Tibial artery (tissue), 4 donors: ENCODE data around the gene PRRX2.

Source experiments
- DNase-seq, 2 donors: peaks; one replicate each; pipeline ENCODE4 v3.0.0-alpha.2; 2019
- H3K27ac ChIP-seq, 2 donors: fragments of 200-600 bp; sonication (generic) in 1 of 2; 1 replicate in 1 of 2; 2 replicates in 1 of 2; pipeline ENCODE4 v1.5.1; 2018 to 2019; ENCODE audit warnings: mild to moderate bottlenecking in 1 of 2
- H3K27me3 ChIP-seq, 2 donors: fragments of 200-600 bp; sonication (generic) in 1 of 2; one replicate each; pipeline versions ENCODE4 v1.5.1 to v1.6.0; 2016 to 2019
- H3K36me3 ChIP-seq, 3 donors: fragments of 200-600 bp; sonication (generic) in 2 of 3; one replicate each; pipeline ENCODE4 v1.5.1; 2016 to 2019; ENCODE audit warnings: mild to moderate bottlenecking in 2 of 3
- H3K4me1 ChIP-seq, 4 donors: fragments of 200-600 bp; sonication (generic) in 2 of 4; 1 replicate in 3 of 4; 2 replicates in 1 of 4; pipeline ENCODE4 v1.5.1; 2016 to 2019
- H3K4me3 ChIP-seq, 2 donors: fragments of 200-600 bp; sonication (generic) in 1 of 2; 1 replicate in 1 of 2; 2 replicates in 1 of 2; pipeline ENCODE4 v1.5.1; 2018 to 2019; ENCODE audit warnings: mild to moderate bottlenecking in 2 of 2
- H3K9me3 ChIP-seq, 3 donors: fragments of 200-600 bp; sonication (generic) in 1 of 3; one replicate each; pipeline ENCODE4 v1.5.1; 2016 to 2019
- intact Hi-C: fragments of 100-400 bp; cut with DNase I; formaldehyde crosslinking; loops from one replicate; pipeline ENCODE4 v1.15.0; 2023; ENCODE audit warnings: low total_unique reads
- TF ChIP-seq, protein P1 (sequence below), 2 experiments: fragments of 200-600 bp in 1 of 2; fragments of 450-650 bp in 1 of 2; IDR thresholded peaks; one replicate each; pipeline ENCODE4 v1.5.1; 2017 to 2019; ENCODE audit warnings: antibody characterized with exemption in 2 of 2, mild to moderate bottlenecking in 1 of 2, moderate library complexity in 1 of 2

Gene PRRX2

GRCh38 chr9:129646654-129647053 is 18.8 kb upstream of the PRRX2 start:
- Histone ChIP-seq H3K27me3 (no peaks in the 10 kb centered on the region), H3K4me3 (no peak overlapping the region), H3K27ac (no peak overlapping the region), H3K9me3 (no peaks in the 10 kb centered on the region), H3K36me3 (no peaks in the 10 kb centered on the region), H3K4me1 (peaks cover 0 to 39% (median 23%) of the 10 kb centered on the region in 4 donors)
- intact Hi-C loops: no loop called here
- TF ChIP-seq, protein P1, sequence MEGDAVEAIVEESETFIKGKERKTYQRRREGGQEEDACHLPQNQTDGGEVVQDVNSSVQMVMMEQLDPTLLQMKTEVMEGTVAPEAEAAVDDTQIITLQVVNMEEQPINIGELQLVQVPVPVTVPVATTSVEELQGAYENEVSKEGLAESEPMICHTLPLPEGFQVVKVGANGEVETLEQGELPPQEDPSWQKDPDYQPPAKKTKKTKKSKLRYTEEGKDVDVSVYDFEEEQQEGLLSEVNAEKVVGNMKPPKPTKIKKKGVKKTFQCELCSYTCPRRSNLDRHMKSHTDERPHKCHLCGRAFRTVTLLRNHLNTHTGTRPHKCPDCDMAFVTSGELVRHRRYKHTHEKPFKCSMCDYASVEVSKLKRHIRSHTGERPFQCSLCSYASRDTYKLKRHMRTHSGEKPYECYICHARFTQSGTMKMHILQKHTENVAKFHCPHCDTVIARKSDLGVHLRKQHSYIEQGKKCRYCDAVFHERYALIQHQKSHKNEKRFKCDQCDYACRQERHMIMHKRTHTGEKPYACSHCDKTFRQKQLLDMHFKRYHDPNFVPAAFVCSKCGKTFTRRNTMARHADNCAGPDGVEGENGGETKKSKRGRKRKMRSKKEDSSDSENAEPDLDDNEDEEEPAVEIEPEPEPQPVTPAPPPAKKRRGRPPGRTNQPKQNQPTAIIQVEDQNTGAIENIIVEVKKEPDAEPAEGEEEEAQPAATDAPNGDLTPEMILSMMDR (IDR thresholded peaks at IDR 0.05): no peak
- DNase-seq: no peak

GRCh38 chr9:129647635-129648034 is 17.8 kb upstream of the PRRX2 start:
- DNase-seq: no peak
- Histone ChIP-seq H3K4me3 (no peak overlapping the region), H3K36me3 (no peaks in the 10 kb centered on the region), H3K27ac (peak overlapping the region in 1 of 2 donors; percentile 78), H3K27me3 (no peaks in the 10 kb centered on the region), H3K4me1 (peaks cover 0 to 35% (median 20%) of the 10 kb centered on the region in 4 donors), H3K9me3 (no peaks in the 10 kb centered on the region)
- TF ChIP-seq, protein P1 (IDR thresholded peaks at IDR 0.05): no peak
- intact Hi-C loops: no loop called here

- TF ChIP-seq, protein P1 (IDR thresholded peaks at IDR 0.05): no peak
- Histone ChIP-seq H3K27me3 (no peaks in the 10 kb centered on the region), H3K4me3 (no peak overlapping the region), H3K4me1 (peaks cover 0 to 32% (median 19%) of the 10 kb centered on the region in 4 donors), H3K9me3 (no peaks in the 10 kb centered on the region), H3K27ac (peak overlapping the region; percentile 66 to 78), H3K36me3 (no peaks in the 10 kb centered on the region)
- peak in 1 of 2 donors; percentile 85 for DNase-seq
- intact Hi-C loops: no loop called here
These were observed 17.2 kb upstream of the PRRX2 start for GRCh38 chr9:129648092-129648763.

GRCh38 chr9:129648764-129649115 is 16.7 kb upstream of the PRRX2 start:
- TF ChIP-seq, protein P1 (IDR thresholded peaks at IDR 0.05): no peak
- Histone ChIP-seq H3K36me3 (no peaks in the 10 kb centered on the region), H3K27me3 (no peaks in the 10 kb centered on the region), H3K4me1 (peaks cover 0 to 32% (median 19%) of the 10 kb centered on the region in 4 donors), H3K27ac (peak overlapping the region; percentile 66 to 78), H3K9me3 (no peaks in the 10 kb centered on the region), H3K4me3 (no peak overlapping the region)
- DNase-seq: no peak
- intact Hi-C loops: no loop called here

DNA sequence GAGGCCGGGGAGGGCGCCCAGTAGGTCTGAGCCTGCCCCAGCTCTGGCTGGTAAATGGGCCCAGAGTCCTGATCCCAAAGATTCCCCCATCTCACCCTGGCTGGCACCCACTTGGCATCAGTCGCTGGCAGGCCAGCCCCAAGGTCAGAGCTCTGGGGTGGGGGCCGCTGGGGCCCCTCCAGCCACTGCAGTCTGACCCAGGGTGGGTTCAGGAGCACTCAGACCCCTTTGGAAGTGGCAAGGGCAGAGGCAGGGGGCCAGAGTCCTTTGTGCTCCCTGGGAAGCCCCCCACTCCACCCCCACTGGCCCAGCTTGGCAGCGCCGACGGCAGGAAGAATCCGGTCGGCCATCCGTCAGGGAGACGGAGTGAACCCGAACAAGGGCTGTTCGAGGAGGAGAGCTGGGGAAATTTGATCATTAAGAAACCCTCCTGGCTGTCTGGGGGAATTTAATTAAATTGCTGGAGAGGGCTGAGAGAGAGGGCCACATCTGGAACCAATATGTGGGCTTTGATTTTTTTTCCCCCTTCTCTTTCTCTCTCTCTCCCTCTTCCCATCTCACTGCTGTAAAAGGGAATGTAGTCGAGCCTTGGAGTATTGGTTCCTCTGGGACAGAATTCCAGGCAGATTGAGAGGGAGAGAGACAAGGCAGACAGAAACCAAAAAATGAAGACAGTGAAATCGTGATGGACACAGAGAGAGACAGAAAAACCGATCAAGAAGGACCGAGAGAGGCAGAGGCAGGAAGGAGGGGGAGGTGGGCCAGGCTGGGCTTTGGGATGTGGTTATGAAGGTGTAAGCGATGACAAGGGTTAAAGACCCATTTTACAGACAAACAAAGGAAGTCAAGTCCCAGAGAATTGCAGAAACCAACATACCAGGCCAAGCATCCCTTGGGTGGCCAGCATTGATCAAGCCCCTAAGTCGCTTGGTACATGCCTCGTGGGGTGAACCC is 15.4 kb upstream of the PRRX2 start:
- Histone ChIP-seq H3K4me1 (peaks cover 0 to 32% (median 19%) of the 10 kb centered on the region in 4 donors), H3K27ac (peak overlapping the region; percentile 10 to 78), H3K36me3 (no peaks in the 10 kb centered on the region), H3K27me3 (no peaks in the 10 kb centered on the region), H3K4me3 (no peak overlapping the region), H3K9me3 (no peaks in the 10 kb centered on the region)
- no peak for DNase-seq
- TF ChIP-seq, protein P1 (IDR thresholded peaks at IDR 0.05): no peak
- intact Hi-C loops: no loop called here
